H1 (cell line): ENCODE measurements around the gene PLLP.

Experiments
- CTCF ChIP-seq, 3 experiments: IDR thresholded peaks; 1 replicate in 2 of 3; 2 replicates in 1 of 3; pipeline versions ENCODE4 v1.5.1 to v1.6.1; 2011; ENCODE audit warnings: low read length in 3 of 3, mild to moderate bottlenecking in 3 of 3, inconsistent platforms in 2 of 3, low read depth in 1 of 3, moderate library complexity in 1 of 3; ENCODE audit not compliant: insufficient read depth in 1 of 3; ENCODE audit errors: control extremely low read depth in 1 of 3
- EP300 ChIP-seq, 2 experiments: IDR thresholded peaks; 1 replicate in 1 of 2; 2 replicates in 1 of 2; pipeline ENCODE4 v1.6.1; 2011 to 2012; ENCODE audit warnings: low read depth in 2 of 2, low read length in 2 of 2, mild to moderate bottlenecking in 2 of 2, borderline replicate concordance in 1 of 2, inconsistent platforms in 1 of 2, moderate library complexity in 1 of 2
- EZH2 ChIP-seq: fragments of 200-600 bp; sonication (generic); IDR thresholded peaks from 2 replicates; pipeline ENCODE4 v1.7.1; 2012; ENCODE audit warnings: low read depth, mild to moderate bottlenecking, moderate library complexity, low read length, inconsistent platforms; ENCODE audit not compliant: severe bottlenecking
- SUZ12 ChIP-seq: fragments of 200-600 bp; sonication (generic); IDR thresholded peaks from 2 replicates; pipeline ENCODE4 v1.6.1; 2012; ENCODE audit warnings: mild to moderate bottlenecking, inconsistent platforms, low read length, moderate library complexity, mixed read lengths
- YY1 ChIP-seq: IDR thresholded peaks from 2 replicates; pipeline ENCODE4 v1.6.1; 2011; ENCODE audit warnings: low read depth, mild to moderate bottlenecking, low read length

DNA sequence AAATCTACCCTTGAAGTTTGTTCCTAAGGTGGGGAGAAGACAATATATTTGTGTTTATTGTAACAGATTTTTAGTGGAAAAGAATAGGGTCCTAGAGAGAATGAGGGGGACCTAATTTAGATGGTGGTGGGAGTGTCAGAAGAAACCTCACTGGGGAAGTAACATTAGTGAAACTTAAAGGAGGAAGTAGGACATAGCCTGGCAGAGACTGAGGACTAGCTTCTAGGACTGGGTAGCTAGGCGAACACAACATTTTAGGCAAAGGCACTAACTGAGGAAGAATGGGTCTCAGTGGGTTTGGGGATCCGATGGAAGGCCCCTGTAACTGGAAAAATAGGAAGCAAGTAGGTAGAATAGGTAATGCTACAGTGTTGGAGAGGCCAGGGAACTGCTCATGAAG, 43.6 kb downstream of the PLLP start:
- TF ChIP-seq EZH2 (no peak), EP300 (IDR thresholded peaks at IDR 0.05; ENCODE audit: borderline replicate concordance in 1 of 2, low read depth in 2 of 2, low read length in 2 of 2) (no peak), CTCF (IDR thresholded peaks at IDR 0.05; ENCODE audit: control extremely low read depth in 1 of 3, insufficient read depth in 1 of 3, low read depth in 1 of 3, low read length in 3 of 3) (no peak), SUZ12 (no peak), YY1 (no peak)
